Omental fat pad (tissue), 4 donors: ENCODE measurements around the gene RERE. TPM values are rescaled to one million over a fixed set of nuclear protein-coding genes. Genes with fewer than 3 reads are reported as not detected.
"Not testable (repeated sequence)": the region's sequence is repeated elsewhere in the genome, so short reads cannot be mapped to it uniquely, and the experiment has no call there.

Experiments used
- ATAC-seq: fragments of 150-250 bp; one replicate; pipeline ENCODE4 v1.9.1; 2016; ENCODE audit warnings: mild to moderate bottlenecking, moderate library complexity; ENCODE audit not compliant: low FRiP score
- DNase-seq: peaks from one replicate; pipeline ENCODE4 v3.0.0-alpha.2; 2019; ENCODE audit warnings: low spot score
- CTCF ChIP-seq, 3 donors: fragments of 450-650 bp; IDR thresholded peaks; one replicate each; pipeline ENCODE4 v1.5.1; 2016 to 2017; ENCODE audit warnings: antibody characterized with exemption in 3 of 3, mild to moderate bottlenecking in 3 of 3, moderate library complexity in 2 of 3
- total RNA-seq, 4 donors: library from RNA; depleted of rRNA; stranded (reverse); fragments of >200 nt; gene quantifications; one replicate each; pipeline ENCODE4 v1.1.0, GENCODE V29; 2016

The RERE gene
- total RNA-seq, 4 donors from 2014 or later = 46.3 to 117 (median 55.4) TPM

- ATAC-seq (no peak), DNase-seq (no peak)
- TF ChIP-seq CTCF (IDR thresholded peaks at IDR 0.05) = no peak
Observed at GRCh38 chr1:8629241-8630091, 188.0 kb downstream of the RERE start.

GRCh38 chr1:8628606-8629005 lies 188.8 kb downstream of the RERE start:
- no peak for TF ChIP-seq CTCF (IDR thresholded peaks at IDR 0.05)
- DNase-seq (no peak), ATAC-seq (no peak)

- TF ChIP-seq CTCF (IDR thresholded peaks at IDR 0.05) = no peak
- no peak for ATAC-seq
- no peak for DNase-seq
Observed at GRCh38 chr1:8627728-8628127, 189.7 kb downstream of the RERE start.

GRCh38 chr1:8625981-8626898 lies 191.2 kb downstream of the RERE start:
- TF ChIP-seq CTCF (IDR thresholded peaks at IDR 0.05) = no peak
- peak; percentile 55 for ATAC-seq
- no peak for DNase-seq

GRCh38 chr1:8625491-8625890 lies 191.9 kb downstream of the RERE start:
- ATAC-seq (no peak), DNase-seq (no peak)
- no peak for TF ChIP-seq CTCF (IDR thresholded peaks at IDR 0.05)

- ATAC-seq, DNase-seq: not testable (repeated sequence)
Observed at GRCh38 chr1:8623651-8624192, 193.7 kb downstream of the RERE start.

GRCh38 chr1:8621785-8622348 lies 195.6 kb downstream of the RERE start:
- ATAC-seq = not testable (repeated sequence)

GRCh38 chr1:8621034-8621582 lies 196.3 kb downstream of the RERE start:
- DNase-seq, ATAC-seq: not testable (repeated sequence)

More at GRCh38 chr1:8621785-8622348, 195.6 kb downstream of the RERE start:
- not testable (repeated sequence) for DNase-seq

- not testable (repeated sequence) for DNase-seq, ATAC-seq
Observed at GRCh38 chr1:8619917-8620502, 197.4 kb downstream of the RERE start.

- DNase-seq, ATAC-seq: not testable (repeated sequence)
Observed at GRCh38 chr1:8619419-8619818, 198.0 kb downstream of the RERE start.

- not testable (repeated sequence) for DNase-seq, ATAC-seq
Observed at GRCh38 chr1:8616791-8617190, 200.6 kb downstream of the RERE start.
